Measurements from ENCODE around the gene SPINK5.

Gene SPINK5, protein sequence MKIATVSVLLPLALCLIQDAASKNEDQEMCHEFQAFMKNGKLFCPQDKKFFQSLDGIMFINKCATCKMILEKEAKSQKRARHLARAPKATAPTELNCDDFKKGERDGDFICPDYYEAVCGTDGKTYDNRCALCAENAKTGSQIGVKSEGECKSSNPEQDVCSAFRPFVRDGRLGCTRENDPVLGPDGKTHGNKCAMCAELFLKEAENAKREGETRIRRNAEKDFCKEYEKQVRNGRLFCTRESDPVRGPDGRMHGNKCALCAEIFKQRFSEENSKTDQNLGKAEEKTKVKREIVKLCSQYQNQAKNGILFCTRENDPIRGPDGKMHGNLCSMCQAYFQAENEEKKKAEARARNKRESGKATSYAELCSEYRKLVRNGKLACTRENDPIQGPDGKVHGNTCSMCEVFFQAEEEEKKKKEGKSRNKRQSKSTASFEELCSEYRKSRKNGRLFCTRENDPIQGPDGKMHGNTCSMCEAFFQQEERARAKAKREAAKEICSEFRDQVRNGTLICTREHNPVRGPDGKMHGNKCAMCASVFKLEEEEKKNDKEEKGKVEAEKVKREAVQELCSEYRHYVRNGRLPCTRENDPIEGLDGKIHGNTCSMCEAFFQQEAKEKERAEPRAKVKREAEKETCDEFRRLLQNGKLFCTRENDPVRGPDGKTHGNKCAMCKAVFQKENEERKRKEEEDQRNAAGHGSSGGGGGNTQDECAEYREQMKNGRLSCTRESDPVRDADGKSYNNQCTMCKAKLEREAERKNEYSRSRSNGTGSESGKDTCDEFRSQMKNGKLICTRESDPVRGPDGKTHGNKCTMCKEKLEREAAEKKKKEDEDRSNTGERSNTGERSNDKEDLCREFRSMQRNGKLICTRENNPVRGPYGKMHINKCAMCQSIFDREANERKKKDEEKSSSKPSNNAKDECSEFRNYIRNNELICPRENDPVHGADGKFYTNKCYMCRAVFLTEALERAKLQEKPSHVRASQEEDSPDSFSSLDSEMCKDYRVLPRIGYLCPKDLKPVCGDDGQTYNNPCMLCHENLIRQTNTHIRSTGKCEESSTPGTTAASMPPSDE

DNA sequence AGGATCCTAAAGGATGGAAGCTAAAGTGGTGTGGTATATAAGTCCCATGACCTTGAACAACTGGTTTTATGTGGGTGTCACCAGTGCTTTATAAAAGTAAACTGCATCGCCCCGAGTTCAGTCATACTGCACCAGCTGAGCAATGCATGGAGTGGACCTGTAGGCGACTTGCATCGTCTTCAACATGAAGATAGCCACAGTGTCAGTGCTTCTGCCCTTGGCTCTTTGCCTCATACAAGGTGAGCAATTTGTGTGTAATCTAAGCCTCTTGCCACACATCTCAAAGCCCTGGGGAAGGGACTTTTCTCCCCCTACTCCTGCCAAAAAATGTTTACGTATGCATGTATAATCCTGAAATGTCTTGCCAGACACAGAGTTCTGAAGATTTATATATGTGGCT lies at the start of gene SPINK5:
TSS of gene SPINK5 (plus strand) at position 120 of the 400 bp plus-strand sequence. CDS start at position 185, 65 bp downstream.
- Histone ChIP-seq H3K4me2 (ENCODE audit: insufficient read depth, low read length) (no peak within 1 kb of the TSS), H4K20me1 (ENCODE audit: insufficient read depth, low read length) (no peaks in the 10 kb centered on the region), H3K9ac (ENCODE audit: low read depth, low read length) (no peak within 1 kb of the TSS), H3K79me2 (ENCODE audit: insufficient read depth, low read length) (no peaks in the 10 kb centered on the region), H3K4me1 (ENCODE audit: insufficient read depth, low read length) (no peaks in the 10 kb centered on the region), H3K9me3 (ENCODE audit: insufficient read depth, low read length, severe bottlenecking) (no peaks in the 10 kb centered on the region), H3K27me3 (ENCODE audit: insufficient read depth, low read length, poor library complexity) (no peaks in the 10 kb centered on the region), H3K4me3 (ENCODE audit: low read depth in 1 of 2, low read length in 2 of 2) (no peak within 1 kb of the TSS), H3K27ac (ENCODE audit: low read length) (no peak within 1 kb of the TSS), H2AFZ (ENCODE audit: low read depth, low read length) (no peak within 1 kb of the TSS), H3K36me3 (ENCODE audit: insufficient read depth, low read length) (no peaks in the 10 kb centered on the region)
- ATAC-seq (ENCODE audit: insufficient read depth, low read depth) = no peak
- DNase-seq = no peak
- TF ChIP-seq, protein P1, sequence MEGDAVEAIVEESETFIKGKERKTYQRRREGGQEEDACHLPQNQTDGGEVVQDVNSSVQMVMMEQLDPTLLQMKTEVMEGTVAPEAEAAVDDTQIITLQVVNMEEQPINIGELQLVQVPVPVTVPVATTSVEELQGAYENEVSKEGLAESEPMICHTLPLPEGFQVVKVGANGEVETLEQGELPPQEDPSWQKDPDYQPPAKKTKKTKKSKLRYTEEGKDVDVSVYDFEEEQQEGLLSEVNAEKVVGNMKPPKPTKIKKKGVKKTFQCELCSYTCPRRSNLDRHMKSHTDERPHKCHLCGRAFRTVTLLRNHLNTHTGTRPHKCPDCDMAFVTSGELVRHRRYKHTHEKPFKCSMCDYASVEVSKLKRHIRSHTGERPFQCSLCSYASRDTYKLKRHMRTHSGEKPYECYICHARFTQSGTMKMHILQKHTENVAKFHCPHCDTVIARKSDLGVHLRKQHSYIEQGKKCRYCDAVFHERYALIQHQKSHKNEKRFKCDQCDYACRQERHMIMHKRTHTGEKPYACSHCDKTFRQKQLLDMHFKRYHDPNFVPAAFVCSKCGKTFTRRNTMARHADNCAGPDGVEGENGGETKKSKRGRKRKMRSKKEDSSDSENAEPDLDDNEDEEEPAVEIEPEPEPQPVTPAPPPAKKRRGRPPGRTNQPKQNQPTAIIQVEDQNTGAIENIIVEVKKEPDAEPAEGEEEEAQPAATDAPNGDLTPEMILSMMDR (IDR thresholded peaks at IDR 0.05; ENCODE audit: borderline replicate concordance, extremely low read depth, low read length, poor library complexity, severe bottlenecking) = no peak
- no peak for TF ChIP-seq EZH2 (IDR thresholded peaks at IDR 0.05; ENCODE audit: borderline replicate concordance, low read depth, low read length, severe bottlenecking)

DNA sequence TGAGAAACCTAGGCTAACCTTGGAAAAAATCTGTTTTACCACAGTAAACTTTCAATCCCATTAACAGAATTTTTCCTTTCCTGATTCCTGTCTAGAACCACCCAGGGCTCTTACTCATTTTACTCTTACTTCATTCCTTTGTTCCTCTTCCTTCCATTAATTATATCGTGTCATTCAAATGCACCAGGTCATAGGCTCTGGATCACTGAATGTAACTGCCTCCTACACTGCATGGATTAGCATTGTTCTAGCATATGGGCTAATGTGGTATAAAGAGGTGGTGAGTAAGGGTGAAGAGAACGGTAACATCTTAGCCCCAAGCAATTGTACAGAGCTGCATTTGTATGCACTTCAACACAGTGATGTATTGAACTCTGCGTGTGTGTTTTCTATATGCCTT lies 49.5 kb upstream of the SPINK5 start:
- H3K27me3 ChIP-seq (ENCODE audit: insufficient read depth, low read length, poor library complexity) = no peaks in the 10 kb centered on the region
- TF ChIP-seq, protein P1 (IDR thresholded peaks at IDR 0.05; ENCODE audit: borderline replicate concordance, extremely low read depth, low read length, poor library complexity, severe bottlenecking) = no peak
- no peak for TF ChIP-seq EZH2 (IDR thresholded peaks at IDR 0.05; ENCODE audit: borderline replicate concordance, low read depth, low read length, severe bottlenecking)
- H3K4me1 ChIP-seq (ENCODE audit: insufficient read depth, low read length) = no peaks in the 10 kb centered on the region
- no peak overlapping the region for H3K4me3 ChIP-seq (ENCODE audit: low read depth in 1 of 2, low read length in 2 of 2)
- DNase-seq (no peak), ATAC-seq (ENCODE audit: insufficient read depth, low read depth) (no peak)
- no peak overlapping the region for H2AFZ ChIP-seq (ENCODE audit: low read depth, low read length)
- no peaks in the 10 kb centered on the region for H3K9me3 ChIP-seq (ENCODE audit: insufficient read depth, low read length, severe bottlenecking)
- no peak overlapping the region for H3K9ac ChIP-seq (ENCODE audit: low read depth, low read length)
- no peaks in the 10 kb centered on the region for H4K20me1 ChIP-seq (ENCODE audit: insufficient read depth, low read length)
- H3K27ac ChIP-seq (ENCODE audit: low read length) = no peak overlapping the region
- H3K36me3 ChIP-seq (ENCODE audit: insufficient read depth, low read length) = no peaks in the 10 kb centered on the region
- no peak overlapping the region for H3K4me2 ChIP-seq (ENCODE audit: insufficient read depth, low read length)
- no peaks in the 10 kb centered on the region for H3K79me2 ChIP-seq (ENCODE audit: insufficient read depth, low read length)

DNA sequence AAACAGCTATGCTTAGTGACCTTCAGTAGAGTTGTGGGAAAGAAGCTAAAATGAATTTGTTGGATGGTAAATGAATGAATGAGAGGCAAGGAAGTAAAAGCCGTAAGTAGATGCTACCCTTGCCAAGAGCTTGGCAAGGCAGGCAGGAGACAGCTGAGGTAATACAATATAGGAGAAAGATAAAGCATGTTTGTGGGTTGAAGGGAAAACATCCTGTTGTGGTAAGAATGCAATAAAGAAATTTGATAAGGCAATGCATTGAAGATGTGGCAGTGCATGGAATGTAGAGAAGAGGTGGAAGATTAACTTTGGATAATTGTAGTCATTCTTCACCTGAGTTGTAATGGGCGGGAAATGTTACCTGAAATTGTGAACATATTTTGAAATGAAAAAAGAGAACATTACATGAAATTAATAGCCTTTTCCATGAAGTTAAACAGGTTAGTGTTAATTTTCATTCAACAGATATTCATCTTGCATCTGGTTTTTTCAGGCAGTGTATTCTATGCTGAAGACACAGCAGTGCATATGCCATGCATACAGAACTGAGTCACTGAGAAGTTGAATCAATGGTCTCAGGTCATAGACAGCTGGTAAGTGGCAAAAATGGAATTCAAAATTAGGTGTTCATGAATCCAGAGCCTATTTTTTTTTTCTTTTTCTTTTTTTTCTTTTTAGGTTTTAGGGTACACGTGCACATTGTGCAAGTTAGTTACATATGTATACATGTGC lies 43.4 kb upstream of the SPINK5 start:
- Histone ChIP-seq H3K27me3 (ENCODE audit: insufficient read depth, low read length, poor library complexity) (no peaks in the 10 kb centered on the region), H3K4me1 (ENCODE audit: insufficient read depth, low read length) (no peaks in the 10 kb centered on the region), H3K9ac (ENCODE audit: low read depth, low read length) (no peak overlapping the region), H4K20me1 (ENCODE audit: insufficient read depth, low read length) (no peaks in the 10 kb centered on the region), H3K4me3 (ENCODE audit: low read depth in 1 of 2, low read length in 2 of 2) (no peak overlapping the region), H3K4me2 (ENCODE audit: insufficient read depth, low read length) (no peak overlapping the region), H2AFZ (ENCODE audit: low read depth, low read length) (no peak overlapping the region), H3K36me3 (ENCODE audit: insufficient read depth, low read length) (no peaks in the 10 kb centered on the region), H3K79me2 (ENCODE audit: insufficient read depth, low read length) (no peaks in the 10 kb centered on the region), H3K27ac (ENCODE audit: low read length) (no peak overlapping the region), H3K9me3 (ENCODE audit: insufficient read depth, low read length, severe bottlenecking) (no peaks in the 10 kb centered on the region)
- DNase-seq = no peak
- TF ChIP-seq, protein P1 (IDR thresholded peaks at IDR 0.05; ENCODE audit: borderline replicate concordance, extremely low read depth, low read length, poor library complexity, severe bottlenecking) = no peak
- TF ChIP-seq EZH2 (IDR thresholded peaks at IDR 0.05; ENCODE audit: borderline replicate concordance, low read depth, low read length, severe bottlenecking) = no peak
- no peak for ATAC-seq (ENCODE audit: insufficient read depth, low read depth)

Data from DND-41 (cell line).